GM23338 (cell line): ENCODE measurements around the gene KIF17.

Experiments
- CREB1 ChIP-seq: fragments of 250-450 bp; sonication (Bioruptor Pico); IDR thresholded peaks from 2 replicates; pipeline ENCODE4 v1.5.0; 2020; ENCODE audit warnings: low read depth, mild to moderate bottlenecking, moderate library complexity
- CTCF ChIP-seq, 2 experiments: fragments of 200-600 bp in 1 of 2; sonication (generic) in 1 of 2; conservative IDR thresholded peaks; 2 replicates each; pipeline versions ENCODE4 v1.5.1 to v1.6.1; 2016 to 2017; ENCODE audit warnings: antibody characterized with exemption in 2 of 2, low read depth in 2 of 2, mild to moderate bottlenecking in 2 of 2, moderate library complexity in 1 of 2
- ETS1 ChIP-seq: IDR thresholded peaks from 2 replicates; pipeline ENCODE4 v1.6.1; 2016; ENCODE audit warnings: antibody characterized with exemption
- EZH2 ChIP-seq: fragments of 200-600 bp; sonication (generic); IDR thresholded peaks from one replicate; pipeline ENCODE4 v1.8.0; 2017; ENCODE audit warnings: antibody characterized with exemption, mild to moderate bottlenecking, low read depth; ENCODE audit not compliant: unreplicated experiment
- EZH2phosphoT487 ChIP-seq: fragments of 200-600 bp; sonication (generic); IDR thresholded peaks from one replicate; pipeline ENCODE4 v1.8.1; 2018; ENCODE audit warnings: antibody characterized with exemption; ENCODE audit not compliant: unreplicated experiment
- JUNB ChIP-seq: IDR thresholded peaks from one replicate; pipeline ENCODE4 v1.6.1; 2016; ENCODE audit warnings: antibody characterized with exemption; ENCODE audit not compliant: unreplicated experiment
- NANOG ChIP-seq: IDR thresholded peaks from 2 replicates; pipeline ENCODE4 v1.6.1; 2016; ENCODE audit warnings: antibody characterized with exemption, borderline replicate concordance
- POLR2AphosphoS5 ChIP-seq: IDR thresholded peaks from 2 replicates; pipeline ENCODE4 v1.6.1; 2016; ENCODE audit warnings: antibody characterized with exemption, low read depth
- REST ChIP-seq: IDR thresholded peaks from one replicate; pipeline ENCODE4 v1.6.1; 2018; ENCODE audit warnings: antibody characterized with exemption; ENCODE audit not compliant: unreplicated experiment
- ZNF331 ChIP-seq: fragments of 250-450 bp; sonication (Bioruptor Pico); IDR thresholded peaks from 2 replicates; pipeline ENCODE4 v1.5.0; 2020; ENCODE audit warnings: low read depth, mild to moderate bottlenecking, moderate library complexity
- ZNF462 ChIP-seq: fragments of 250-450 bp; sonication (Bioruptor Pico); IDR thresholded peaks from 2 replicates; pipeline ENCODE4 v1.5.0; 2020; ENCODE audit warnings: mild to moderate bottlenecking, moderate library complexity

GRCh38 chr1:20652300-20652699 is 65.5 kb downstream of the KIF17 start:
- no peak for TF ChIP-seq CTCF (conservative IDR thresholded peaks at IDR 0.05; ENCODE audit: low read depth in 2 of 2)
- no peak for TF ChIP-seq POLR2AphosphoS5
- TF ChIP-seq EZH2phosphoT487: no peak
- no peak for TF ChIP-seq JUNB
- TF ChIP-seq CREB1 (CRISPR knock-in tag): no peak
- no peak for TF ChIP-seq EZH2
- TF ChIP-seq ETS1: no peak
- TF ChIP-seq REST: no peak
- no peak for TF ChIP-seq NANOG
- no peak for TF ChIP-seq ZNF331
- TF ChIP-seq ZNF462 (CRISPR knock-in tag): no peak
